ENCODE results near the gene NOTUM. TPM values are rescaled to one million over a fixed set of nuclear protein-coding genes. Genes with fewer than 3 reads are reported as not detected.

The NOTUM gene
- total and polyA plus RNA-seq, 10 of the 15 experiments (the other 5 are each of a cell fraction or from before 2014, with no cell fraction given) = 0.04 to 0.13 TPM; not detected in 8

GRCh38 chr17:81986606-81987005 lies 25.6 kb upstream of the NOTUM start:
- BruUV-seq (replicated peaks) = TSS peak; percentile 37
- no peak overlapping the region for H2AFZ ChIP-seq (ENCODE audit: control insufficient read depth, low read depth, low read length)
- intact Hi-C loops (cut with micrococcal nuclease; ENCODE audit: unreplicated experiment) = no loop called here
- H3K4me1 ChIP-seq (ENCODE audit: control insufficient read depth, insufficient read depth, low read length) = no peaks in the 10 kb centered on the region
- H3K27ac ChIP-seq (ENCODE audit: control insufficient read depth, insufficient read depth) = no peak overlapping the region
- H3K9ac ChIP-seq (ENCODE audit: control insufficient read depth, insufficient read depth, low read length) = no peak overlapping the region
- WGBS (ENCODE audit: insufficient coverage, insufficient replicate concordance, low lambda C conversion rate, missing lambda C conversion rate) = over 99% methylated on average over 25 of the region's 26 CpGs
- FAIRE-seq (no peak), ATAC-seq (no peak), DNase-seq (ENCODE audit: low read depth, low spot score) (no peak)
- in situ Hi-C loops (cut with MboI) = no loop called here
- H4K20me1 ChIP-seq (ENCODE audit: control insufficient read depth, insufficient read depth) = no peaks in the 10 kb centered on the region
- H3K4me3 ChIP-seq = no peak overlapping the region
- ChIA-PET POLR2A (no interaction called here), CTCF (interaction anchor here (0.5 to 1.3 kb wide), 2 partner anchors 34 to 90 kb away, joined by 4 to 6 read pairs; no protein-coding TSS in a partner anchor), RAD21 (ENCODE audit: unreplicated experiment) (no interaction called here), SMC1A (ENCODE audit: uncharacterized antibody, unreplicated experiment) (no interaction called here)
- H3K27me3 ChIP-seq (replicated peaks in 1 of 2; ENCODE audit: control insufficient read depth in 2 of 2, insufficient read depth in 2 of 2, low read length in 1 of 2) = no peaks in the 10 kb centered on the region
- no peak overlapping the region for H3K4me2 ChIP-seq (ENCODE audit: control insufficient read depth, insufficient read depth)
- no peaks in the 10 kb centered on the region for H3K79me2 ChIP-seq (ENCODE audit: control insufficient read depth, insufficient read depth, low read length)
- peaks cover 3 to 10% of the 10 kb centered on the region in 2 experiments; a peak in 3 of 4 replicates for H3K36me3 ChIP-seq (ENCODE audit: control insufficient read depth in 2 of 2, insufficient read depth in 2 of 2, low read length in 1 of 2)
- no peak for TF ChIP-seq MXI1 (IDR thresholded peaks at IDR 0.05; ENCODE audit: low read depth, low read length)
- TF ChIP-seq FOS (IDR thresholded peaks at IDR 0.05; ENCODE audit: borderline replicate concordance, extremely low read depth, insufficient read length) = no peak
- no peak for TF ChIP-seq CBX3 (IDR thresholded peaks at IDR 0.05; ENCODE audit: borderline replicate concordance, low read depth)
- TF ChIP-seq SMARCA5 (IDR thresholded peaks at IDR 0.05) = no peak
- no peak for TF ChIP-seq SIX5 (IDR thresholded peaks at IDR 0.05; ENCODE audit: low read depth, low read length, severe bottlenecking)
- no peak for TF ChIP-seq ZNF207 (IDR thresholded peaks at IDR 0.05; ENCODE audit: borderline replicate concordance)
- TF ChIP-seq POLR2A (IDR thresholded peaks at IDR 0.05; ENCODE audit: low read depth, low read length) = no peak; the same call in 1 of the 2 replicates
- no peak for TF ChIP-seq KLF5 (IDR thresholded peaks at IDR 0.05; ENCODE audit: partially characterized antibody)
- no peak for TF ChIP-seq CEBPB (IDR thresholded peaks at IDR 0.05; ENCODE audit: borderline replicate concordance in 1 of 2, low read depth in 2 of 2, low read length in 2 of 2)
- TF ChIP-seq FOXK2 (IDR thresholded peaks at IDR 0.05) = no peak
- no peak for TF ChIP-seq NFXL1 (IDR thresholded peaks at IDR 0.05; ENCODE audit: borderline replicate concordance)
- TF ChIP-seq IKZF1 (conservative IDR thresholded peaks at IDR 0.05) = no peak
- no peak for TF ChIP-seq TAF1 (IDR thresholded peaks at IDR 0.05; ENCODE audit: borderline replicate concordance, low read depth, low read length)
- TF ChIP-seq LARP7 (IDR thresholded peaks at IDR 0.05) = no peak
- no peak for TF ChIP-seq REST (IDR thresholded peaks at IDR 0.05; ENCODE audit: low read depth, low read length)
- TF ChIP-seq ASH2L (IDR thresholded peaks at IDR 0.05; ENCODE audit: borderline replicate concordance, low read depth) = no peak
- no peak for TF ChIP-seq SRF (IDR thresholded peaks at IDR 0.05; ENCODE audit: low read depth in 2 of 2, low read length in 2 of 2)
- TF ChIP-seq MEF2A (IDR thresholded peaks at IDR 0.05; ENCODE audit: insufficient read depth, low read depth, low read length) = no peak
- no peaks in the 10 kb centered on the region for H3K9me3 ChIP-seq (replicated peaks; ENCODE audit: control insufficient read depth, insufficient read depth, low read length)
